Thoracic aorta (tissue), 2 donors: ENCODE measurements around the gene PARM1. TPM values are rescaled to one million over a fixed set of nuclear protein-coding genes. Genes with fewer than 3 reads are reported as not detected.

Experiments used
- ATAC-seq: fragments of 150-250 bp; one replicate; pipeline ENCODE4 v1.8.0; 2017; ENCODE audit warnings: low read depth; ENCODE audit not compliant: insufficient number of reproducible peaks, low FRiP score
- DNase-seq: peaks from one replicate; pipeline ENCODE4 v3.0.0-alpha.2; 2020; ENCODE audit warnings: low spot score
- H3K27ac ChIP-seq, 2 donors: fragments of 200-600 bp; sonication (generic); 1 replicate in 1 of 2; 2 replicates in 1 of 2; pipeline ENCODE4 v1.5.1; 2016; ENCODE audit warnings: mild to moderate bottlenecking in 2 of 2, moderate library complexity in 2 of 2
- H3K27me3 ChIP-seq: fragments of 200-600 bp; sonication (generic); replicated peaks from 2 replicates; pipeline ENCODE4 v1.6.0; 2016; ENCODE audit warnings: mild to moderate bottlenecking; ENCODE audit not compliant: insufficient read depth
- H3K36me3 ChIP-seq: fragments of 200-600 bp; sonication (generic); one replicate; pipeline ENCODE4 v1.5.1; 2016
- H3K4me1 ChIP-seq, 2 donors: fragments of 200-600 bp; sonication (generic); 1 replicate in 1 of 2; 2 replicates in 1 of 2; pipeline versions ENCODE4 v1.5.1 to v1.6.0; 2016; ENCODE audit warnings: low read depth in 2 of 2, mild to moderate bottlenecking in 1 of 2; ENCODE audit not compliant: control insufficient read depth in 1 of 2
- H3K4me3 ChIP-seq: fragments of 200-600 bp; sonication (generic); 2 replicates; pipeline ENCODE4 v1.5.1; 2016; ENCODE audit warnings: mild to moderate bottlenecking
- H3K9me3 ChIP-seq: fragments of 200-600 bp; sonication (generic); 2 replicates; pipeline ENCODE4 v1.5.1; 2016
- CTCF ChIP-seq: fragments of 200-600 bp; sonication (generic); IDR thresholded peaks from one replicate; pipeline ENCODE4 v1.5.1; 2019; ENCODE audit warnings: antibody characterized with exemption
- total RNA-seq, 2 donors: library from RNA; depleted of rRNA; stranded (reverse); fragments of >200 nt; gene quantifications; one replicate each; pipeline versions ENCODE4 v1.1.0 to v1.2.3, GENCODE V29; 2016

The PARM1 gene
- total RNA-seq, 2 donors from 2014 or later, result 127 to 263 TPM

- Histone ChIP-seq H3K27ac (no peak overlapping the region), H3K27me3 (no peaks in the 10 kb centered on the region), H3K4me1 (peaks cover 0 to 28% of the 10 kb centered on the region in 2 donors), H3K4me3 (no peak overlapping the region), H3K36me3 (no peaks in the 10 kb centered on the region), H3K9me3 (no peaks in the 10 kb centered on the region)
- ATAC-seq (no peak), DNase-seq (no peak)
- no peak for TF ChIP-seq CTCF
Observed at GRCh38 chr4:74946196-74946595, 13.3 kb downstream of the PARM1 start.

GRCh38 chr4:74947798-74948197 is 14.9 kb downstream of the PARM1 start:
- no peak overlapping the region for H3K4me3 ChIP-seq
- peaks cover under 1 to 19% of the 10 kb centered on the region in 2 donors for H3K4me1 ChIP-seq
- no peaks in the 10 kb centered on the region for H3K9me3 ChIP-seq
- DNase-seq, result no peak
- H3K27me3 ChIP-seq, result no peaks in the 10 kb centered on the region
- TF ChIP-seq CTCF, result no peak
- ATAC-seq, result no peak
- H3K36me3 ChIP-seq, result no peaks in the 10 kb centered on the region
- H3K27ac ChIP-seq, result no peak overlapping the region

- Histone ChIP-seq H3K36me3 (no peaks in the 10 kb centered on the region), H3K4me1 (peaks cover 4 to 15% of the 10 kb centered on the region in 2 donors), H3K27me3 (no peaks in the 10 kb centered on the region), H3K9me3 (no peaks in the 10 kb centered on the region), H3K4me3 (no peak overlapping the region), H3K27ac (no peak overlapping the region)
- DNase-seq (no peak), ATAC-seq (no peak)
- no peak for TF ChIP-seq CTCF
Observed at GRCh38 chr4:74948236-74948635, 15.3 kb downstream of the PARM1 start.

GRCh38 chr4:74950200-74950599 is 17.3 kb downstream of the PARM1 start:
- no peak overlapping the region for H3K4me3 ChIP-seq
- DNase-seq, result no peak
- no peak for ATAC-seq

GRCh38 chr4:74950882-74951281 is 18.0 kb downstream of the PARM1 start:
- DNase-seq, result no peak
- no peak overlapping the region for H3K27ac ChIP-seq
- no peaks in the 10 kb centered on the region for H3K9me3 ChIP-seq
- H3K27me3 ChIP-seq, result no peaks in the 10 kb centered on the region
- peaks cover 0 to 4% of the 10 kb centered on the region in 2 donors for H3K4me1 ChIP-seq
- H3K4me3 ChIP-seq, result no peak overlapping the region
- TF ChIP-seq CTCF, result no peak
- ATAC-seq, result no peak
- no peaks in the 10 kb centered on the region for H3K36me3 ChIP-seq

More at GRCh38 chr4:74950200-74950599, 17.3 kb downstream of the PARM1 start:
- Histone ChIP-seq H3K27ac (no peak overlapping the region), H3K27me3 (no peaks in the 10 kb centered on the region), H3K36me3 (no peaks in the 10 kb centered on the region), H3K4me1 (peaks cover 0 to 4% of the 10 kb centered on the region in 2 donors), H3K9me3 (no peaks in the 10 kb centered on the region)
- TF ChIP-seq CTCF, result no peak
